Spinal cord (tissue), 10 donors: ENCODE measurements around the gene IGF2BP3. TPM values are rescaled to one million over a fixed set of nuclear protein-coding genes. Genes with fewer than 3 reads are reported as not detected.
A peak's percentile ranks its signal among the peaks of the same experiment; 100 is the strongest.

ENCODE experiments used
- DNase-seq, 6 donors: peaks; one replicate each; pipeline versions ENCODE4 v3.0.0 to v3.0.0-alpha.2; 2013 to 2015; ENCODE audit warnings: low spot score in 6 of 6, low read depth in 4 of 6
- H3K27ac ChIP-seq: one replicate; pipeline ENCODE4 v1.5.1; 2013; ENCODE audit warnings: low read depth, low read length, control low read depth
- H3K27me3 ChIP-seq: one replicate; pipeline ENCODE4 v1.6.1; 2013; ENCODE audit warnings: low read length; ENCODE audit not compliant: control insufficient read depth, insufficient read depth
- H3K36me3 ChIP-seq: one replicate; pipeline ENCODE4 v1.6.1; 2013; ENCODE audit warnings: low read length; ENCODE audit not compliant: control insufficient read depth, insufficient read depth
- H3K4me1 ChIP-seq: one replicate; pipeline ENCODE4 v1.6.1; 2013; ENCODE audit warnings: low read length; ENCODE audit not compliant: control insufficient read depth, insufficient read depth
- H3K4me3 ChIP-seq: one replicate; pipeline ENCODE4 v1.5.1; 2013; ENCODE audit warnings: low read depth, low read length, control low read depth
- H3K9me3 ChIP-seq: one replicate; pipeline ENCODE4 v1.6.1; 2013; ENCODE audit warnings: low read length; ENCODE audit not compliant: control insufficient read depth, insufficient read depth
- WGBS: methylation state at CpG from one replicate; pipeline ENCODE4 v1.1.5; 2013; ENCODE audit warnings: missing lambda C conversion rate; ENCODE audit not compliant: insufficient coverage; 5-methylcytosine and 5-hydroxymethylcytosine counted together
- polyA plus RNA-seq, 2 donors: library from polyadenylated mRNA; unstranded; fragments of 120-200 nt; gene quantifications; one replicate each; pipeline ENCODE4 v1.2.1, GENCODE V29; 2013; ENCODE audit not compliant: insufficient read length in 2 of 2
- total RNA-seq, 2 donors: library from RNA; depleted of rRNA in 1 of 2; stranded (reverse); fragments of 120-200 nt in 1 of 2; fragments of >200 nt in 1 of 2; gene quantifications; one replicate each; pipeline versions ENCODE4 v1.2.3 to v1.2.4, GENCODE V29; 2013 to 2014
- donor health status: healthy.

IGF2BP3 gene
- total and polyA plus RNA-seq, 4 donors: 18.8 to 37.3 (median 25.5) TPM

- Histone ChIP-seq H3K4me3 (peak overlapping the region; percentile 83), H3K27me3 (no peaks in the 10 kb centered on the region), H3K36me3 (no peaks in the 10 kb centered on the region), H3K4me1 (peaks cover 23% of the 10 kb centered on the region), H3K9me3 (no peaks in the 10 kb centered on the region), H3K27ac (peak overlapping the region; percentile 95)
- peak in 3 of 6 donors; percentile 26 to 61 (median 48) for DNase-seq
- no CpG with 5 or more reads among the region's 11 CpGs for WGBS
Measured at GRCh38 chr7:23467291-23467805, 2.9 kb downstream of the IGF2BP3 start.

GRCh38 chr7:23462846-23463245 lies 7.4 kb downstream of the IGF2BP3 start:
- no peak overlapping the region for H3K27ac ChIP-seq
- peak in 2 of 6 donors; percentile 53 for DNase-seq
- no peaks in the 10 kb centered on the region for H3K36me3 ChIP-seq
- H3K4me1 ChIP-seq: peaks cover 12% of the 10 kb centered on the region
- no peaks in the 10 kb centered on the region for H3K27me3 ChIP-seq
- no peak overlapping the region for H3K4me3 ChIP-seq
- no peaks in the 10 kb centered on the region for H3K9me3 ChIP-seq
- no CpG with 5 or more reads among the region's 2 CpGs for WGBS

- H3K27ac ChIP-seq: no peak overlapping the region
- WGBS: 89% methylated on average over 3 of the region's 3 CpGs
Measured at GRCh38 chr7:23458044-23458443, 12.2 kb downstream of the IGF2BP3 start.

GRCh38 chr7:23456093-23456492 lies 14.2 kb downstream of the IGF2BP3 start:
- DNase-seq: no peak
- Histone ChIP-seq H3K27ac (no peak overlapping the region), H3K4me3 (no peak overlapping the region), H3K4me1 (no peaks in the 10 kb centered on the region), H3K27me3 (no peaks in the 10 kb centered on the region), H3K9me3 (no peaks in the 10 kb centered on the region), H3K36me3 (peaks cover 5% of the 10 kb centered on the region)
- 89% methylated on average over 1 of the region's 3 CpGs for WGBS

More at GRCh38 chr7:23458044-23458443, 12.2 kb downstream of the IGF2BP3 start:
- Histone ChIP-seq H3K27me3 (no peaks in the 10 kb centered on the region), H3K4me3 (no peak overlapping the region), H3K9me3 (no peaks in the 10 kb centered on the region), H3K36me3 (peaks cover 5% of the 10 kb centered on the region), H3K4me1 (no peaks in the 10 kb centered on the region)
- DNase-seq: no peak

GRCh38 chr7:23454881-23455526 lies 15.3 kb downstream of the IGF2BP3 start:
- Histone ChIP-seq H3K27me3 (no peaks in the 10 kb centered on the region), H3K27ac (no peak overlapping the region), H3K9me3 (no peaks in the 10 kb centered on the region), H3K36me3 (peaks cover 5% of the 10 kb centered on the region), H3K4me1 (no peaks in the 10 kb centered on the region), H3K4me3 (no peak overlapping the region)
- no peak for DNase-seq
- WGBS: 76% methylated on average over 5 of the region's 5 CpGs

- Histone ChIP-seq H3K27me3 (no peaks in the 10 kb centered on the region), H3K4me1 (no peaks in the 10 kb centered on the region), H3K36me3 (peaks cover 3% of the 10 kb centered on the region), H3K4me3 (no peak overlapping the region), H3K27ac (no peak overlapping the region), H3K9me3 (no peaks in the 10 kb centered on the region)
- WGBS: 87% methylated on average over 6 of the region's 6 CpGs
- DNase-seq: no peak
Measured at GRCh38 chr7:23450518-23450917, 19.8 kb downstream of the IGF2BP3 start.

- WGBS: no CpG with 5 or more reads among the region's 3 CpGs
- Histone ChIP-seq H3K4me1 (no peaks in the 10 kb centered on the region), H3K27ac (no peak overlapping the region), H3K36me3 (peaks cover 3% of the 10 kb centered on the region), H3K27me3 (no peaks in the 10 kb centered on the region), H3K4me3 (no peak overlapping the region), H3K9me3 (no peaks in the 10 kb centered on the region)
- no peak for DNase-seq
Measured at GRCh38 chr7:23449941-23450340, 20.4 kb downstream of the IGF2BP3 start.

- H3K4me3 ChIP-seq: no peak overlapping the region
- DNase-seq: no peak
- H3K9me3 ChIP-seq: no peaks in the 10 kb centered on the region
- no peak overlapping the region for H3K27ac ChIP-seq
- no peaks in the 10 kb centered on the region for H3K4me1 ChIP-seq
- H3K27me3 ChIP-seq: no peaks in the 10 kb centered on the region
- H3K36me3 ChIP-seq: peaks cover 3% of the 10 kb centered on the region
- no CpG with 5 or more reads among the region's 5 CpGs for WGBS
Measured at GRCh38 chr7:23445326-23445725, 25.0 kb downstream of the IGF2BP3 start.

- Histone ChIP-seq H3K27ac (no peak overlapping the region), H3K4me3 (no peak overlapping the region), H3K27me3 (no peaks in the 10 kb centered on the region), H3K4me1 (no peaks in the 10 kb centered on the region), H3K9me3 (no peaks in the 10 kb centered on the region), H3K36me3 (peaks cover 3% of the 10 kb centered on the region)
- no peak for DNase-seq
- WGBS: no CpG with 5 or more reads among the region's 1 CpG
Measured at GRCh38 chr7:23443974-23444373, 26.3 kb downstream of the IGF2BP3 start.

- Histone ChIP-seq H3K27me3 (no peaks in the 10 kb centered on the region), H3K4me3 (no peak overlapping the region), H3K27ac (no peak overlapping the region), H3K36me3 (no peaks in the 10 kb centered on the region), H3K4me1 (no peaks in the 10 kb centered on the region), H3K9me3 (no peaks in the 10 kb centered on the region)
- 100% methylated on average over 3 of the region's 4 CpGs for WGBS
- DNase-seq: no peak
Measured at GRCh38 chr7:23438171-23438570, 32.1 kb downstream of the IGF2BP3 start.
